ENCODE measurements around the gene PPP1R15B.

PPP1R15B gene

DNA sequence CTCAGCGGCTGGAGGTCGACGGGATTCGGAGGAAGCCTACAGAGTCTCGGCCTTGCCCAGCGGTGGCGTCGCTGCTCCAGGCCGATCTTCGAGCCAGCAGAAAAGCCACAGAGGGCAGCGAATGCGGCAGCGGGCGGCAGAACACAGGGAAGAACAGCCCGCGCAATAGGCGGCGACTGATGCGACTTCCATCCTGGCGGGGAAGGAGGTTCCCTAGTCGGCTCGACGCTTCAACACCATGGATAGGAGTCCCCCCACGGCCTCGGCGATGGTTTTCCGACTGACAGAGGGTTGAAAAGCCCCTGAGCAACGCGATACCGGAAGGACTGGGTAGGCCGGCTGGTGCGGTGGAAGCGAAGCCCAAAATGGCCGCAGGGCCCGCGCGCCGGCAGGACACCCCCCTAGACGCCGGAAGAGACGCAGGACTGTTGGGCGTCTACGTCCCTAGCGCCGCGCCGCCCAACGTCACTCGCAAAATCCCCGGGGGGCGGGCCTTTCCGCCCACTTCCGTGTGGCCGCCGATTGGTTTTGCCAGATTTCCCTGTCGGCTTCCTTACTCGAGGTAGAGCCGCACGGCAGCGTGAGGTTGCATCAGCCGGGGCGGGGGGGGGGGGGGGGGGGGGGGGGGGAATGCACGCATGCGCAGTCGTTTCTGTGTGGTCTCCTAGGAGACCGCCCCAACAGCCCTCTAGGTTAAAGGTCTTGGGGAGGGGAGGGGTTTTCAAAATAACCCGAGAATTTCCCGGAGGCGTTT lies at the start of gene PPP1R15B:
TSS of gene PPP1R15B (minus strand) at position 367 of the 754 bp plus-strand sequence. CDS start 406 bp downstream, outside the sequence.
- H3K9ac ChIP-seq (ENCODE audit: low read length): peak within 1 kb of the TSS; percentile 95
- peak within 1 kb of the TSS; percentile 78 for H2AFZ ChIP-seq (ENCODE audit: low read depth, low read length, severe bottlenecking)
- peak within 1 kb of the TSS; percentile 97 for H3K4me2 ChIP-seq (ENCODE audit: low read depth, low read length, poor library complexity, severe bottlenecking)
- H3K9me3 ChIP-seq (ENCODE audit: insufficient read depth, low read length): no peaks in the 10 kb centered on the region
- peaks cover 41% of the 10 kb centered on the region for H4K20me1 ChIP-seq (ENCODE audit: low read depth, low read length)
- H3K4me3 ChIP-seq (ENCODE audit: insufficient read depth, low read length, poor library complexity, severe bottlenecking): peak within 1 kb of the TSS; percentile 92
- no peaks in the 10 kb centered on the region for H3K9me2 ChIP-seq (replicated peaks; ENCODE audit: insufficient read depth, low read length)
- H3K36me3 ChIP-seq (ENCODE audit: low read length): peaks cover 29% of the 10 kb centered on the region
- H3K27me3 ChIP-seq (ENCODE audit: low read length): no peaks in the 10 kb centered on the region
- H3F3A ChIP-seq (ENCODE audit: insufficient read depth): peaks cover 5% of the 10 kb centered on the region; the same call in 1 of the 2 replicates
- peak within 1 kb of the TSS; percentile 77 for H3K27ac ChIP-seq (ENCODE audit: low read depth, low read length)
- TF ChIP-seq, protein P1, sequence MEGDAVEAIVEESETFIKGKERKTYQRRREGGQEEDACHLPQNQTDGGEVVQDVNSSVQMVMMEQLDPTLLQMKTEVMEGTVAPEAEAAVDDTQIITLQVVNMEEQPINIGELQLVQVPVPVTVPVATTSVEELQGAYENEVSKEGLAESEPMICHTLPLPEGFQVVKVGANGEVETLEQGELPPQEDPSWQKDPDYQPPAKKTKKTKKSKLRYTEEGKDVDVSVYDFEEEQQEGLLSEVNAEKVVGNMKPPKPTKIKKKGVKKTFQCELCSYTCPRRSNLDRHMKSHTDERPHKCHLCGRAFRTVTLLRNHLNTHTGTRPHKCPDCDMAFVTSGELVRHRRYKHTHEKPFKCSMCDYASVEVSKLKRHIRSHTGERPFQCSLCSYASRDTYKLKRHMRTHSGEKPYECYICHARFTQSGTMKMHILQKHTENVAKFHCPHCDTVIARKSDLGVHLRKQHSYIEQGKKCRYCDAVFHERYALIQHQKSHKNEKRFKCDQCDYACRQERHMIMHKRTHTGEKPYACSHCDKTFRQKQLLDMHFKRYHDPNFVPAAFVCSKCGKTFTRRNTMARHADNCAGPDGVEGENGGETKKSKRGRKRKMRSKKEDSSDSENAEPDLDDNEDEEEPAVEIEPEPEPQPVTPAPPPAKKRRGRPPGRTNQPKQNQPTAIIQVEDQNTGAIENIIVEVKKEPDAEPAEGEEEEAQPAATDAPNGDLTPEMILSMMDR (IDR thresholded peaks at IDR 0.05; ENCODE audit: insufficient read depth, low read length, poor library complexity, severe bottlenecking): no peak
- no peak for TF ChIP-seq EZH2phosphoT487 (conservative IDR thresholded peaks at IDR 0.05; ENCODE audit: low read length)
- peaks cover 50% of the 10 kb centered on the region for H3K79me2 ChIP-seq (ENCODE audit: insufficient read depth, low read length)

DNA sequence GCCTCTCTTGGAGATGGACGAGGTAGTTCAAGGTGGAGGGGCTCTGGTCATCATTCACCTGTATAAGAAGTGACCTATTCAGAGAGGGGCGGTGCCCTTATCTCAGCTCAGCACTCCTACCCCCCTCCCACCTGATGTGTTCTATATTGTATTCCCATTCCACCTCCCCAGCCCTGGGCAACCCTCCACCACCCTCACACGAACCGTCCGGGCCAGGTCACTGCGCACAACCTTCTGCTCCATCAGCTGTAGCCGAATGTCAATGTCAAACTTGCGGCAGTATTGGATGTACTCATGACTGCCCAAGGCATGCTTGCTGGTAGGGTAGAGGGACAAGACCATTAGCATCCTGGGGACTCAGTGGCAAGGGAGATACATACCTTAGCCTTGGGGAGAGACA lies 48.7 kb upstream of the PPP1R15B start:
- Histone ChIP-seq H3K27ac (ENCODE audit: low read depth, low read length) (no peak overlapping the region), H3F3A (ENCODE audit: insufficient read depth) (no peaks in the 10 kb centered on the region), H3K27me3 (ENCODE audit: low read length) (no peaks in the 10 kb centered on the region), H3K9ac (ENCODE audit: low read length) (no peak overlapping the region), H4K20me1 (ENCODE audit: low read depth, low read length) (no peaks in the 10 kb centered on the region), H3K4me2 (ENCODE audit: low read depth, low read length, poor library complexity, severe bottlenecking) (no peak overlapping the region), H3K9me3 (ENCODE audit: insufficient read depth, low read length) (no peaks in the 10 kb centered on the region), H3K36me3 (ENCODE audit: low read length) (no peaks in the 10 kb centered on the region), H3K79me2 (ENCODE audit: insufficient read depth, low read length) (no peaks in the 10 kb centered on the region), H3K9me2 (replicated peaks; ENCODE audit: insufficient read depth, low read length) (no peaks in the 10 kb centered on the region), H3K4me3 (ENCODE audit: insufficient read depth, low read length, poor library complexity, severe bottlenecking) (no peak overlapping the region), H2AFZ (ENCODE audit: low read depth, low read length, severe bottlenecking) (no peak overlapping the region)
- TF ChIP-seq EZH2phosphoT487 (conservative IDR thresholded peaks at IDR 0.05; ENCODE audit: low read length): no peak
- TF ChIP-seq, protein P1 (IDR thresholded peaks at IDR 0.05; ENCODE audit: insufficient read depth, low read length, poor library complexity, severe bottlenecking): no peak

DNA sequence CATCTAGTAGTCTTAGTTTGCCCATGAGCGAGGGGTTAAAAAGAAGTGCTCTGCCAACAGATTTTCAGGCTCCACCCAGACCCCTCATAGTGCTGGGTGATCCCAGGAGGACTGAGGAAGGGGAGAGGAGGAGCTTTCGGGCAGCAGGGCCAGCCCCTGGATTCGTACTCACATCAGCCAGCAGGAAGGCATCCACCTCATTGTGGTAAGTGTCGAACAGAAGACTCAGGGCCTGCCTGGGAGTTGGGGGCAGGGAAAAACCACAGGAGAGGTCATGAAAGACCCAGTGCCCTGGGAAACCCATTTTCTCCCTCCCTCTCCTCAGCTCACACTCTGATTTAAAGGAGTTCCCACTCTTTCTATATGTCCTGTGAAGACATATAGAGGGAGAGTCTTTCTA lies 48.1 kb upstream of the PPP1R15B start:
- H3K36me3 ChIP-seq (ENCODE audit: low read length): no peaks in the 10 kb centered on the region

More for the DNA sequence above, 48.1 kb upstream of the PPP1R15B start:
- H2AFZ ChIP-seq (ENCODE audit: low read depth, low read length, severe bottlenecking): no peak overlapping the region
- no peaks in the 10 kb centered on the region for H3K9me3 ChIP-seq (ENCODE audit: insufficient read depth, low read length)
- H3K27ac ChIP-seq (ENCODE audit: low read depth, low read length): no peak overlapping the region
- no peaks in the 10 kb centered on the region for H3K27me3 ChIP-seq (ENCODE audit: low read length)
- no peak overlapping the region for H3K4me2 ChIP-seq (ENCODE audit: low read depth, low read length, poor library complexity, severe bottlenecking)
- no peak for TF ChIP-seq EZH2phosphoT487 (conservative IDR thresholded peaks at IDR 0.05; ENCODE audit: low read length)
- TF ChIP-seq, protein P1 (IDR thresholded peaks at IDR 0.05; ENCODE audit: insufficient read depth, low read length, poor library complexity, severe bottlenecking): no peak
- no peaks in the 10 kb centered on the region for H3K79me2 ChIP-seq (ENCODE audit: insufficient read depth, low read length)
- H4K20me1 ChIP-seq (ENCODE audit: low read depth, low read length): no peaks in the 10 kb centered on the region
- H3K9me2 ChIP-seq (replicated peaks; ENCODE audit: insufficient read depth, low read length): no peaks in the 10 kb centered on the region
- H3F3A ChIP-seq (ENCODE audit: insufficient read depth): no peaks in the 10 kb centered on the region
- no peak overlapping the region for H3K4me3 ChIP-seq (ENCODE audit: insufficient read depth, low read length, poor library complexity, severe bottlenecking)
- no peak overlapping the region for H3K9ac ChIP-seq (ENCODE audit: low read length)

Measured in SU-DHL-6 (cell line).